Gastrocnemius medialis (tissue), 4 donors: ENCODE data around the gene COL25A1. TPM values are rescaled to one million over a fixed set of nuclear protein-coding genes. Genes with fewer than 3 reads are reported as not detected.
"Not testable (repeated sequence)": the region's sequence is repeated elsewhere in the genome, so short reads cannot be mapped to it uniquely, and the experiment has no call there.

Source experiments
- ATAC-seq, 2 donors: fragments of 150-250 bp; one replicate each; pipeline ENCODE4 v1.9.1; 2016
- DNase-seq, 2 donors: peaks; one replicate each; pipeline ENCODE4 v3.0.0-alpha.2; 2019
- H3K27ac ChIP-seq, 4 donors: fragments of 200-600 bp; sonication (generic); 1 replicate in 1 of 4; 2 replicates in 3 of 4; pipeline ENCODE4 v1.5.1; 2016 to 2018; ENCODE audit warnings: mild to moderate bottlenecking in 2 of 4, moderate library complexity in 1 of 4
- H3K27me3 ChIP-seq, 3 donors: fragments of 200-600 bp; sonication (generic) in 2 of 3; 1 replicate in 1 of 3; 2 replicates in 2 of 3; pipeline versions ENCODE4 v1.5.1 to v1.6.0; 2016 to 2019; ENCODE audit warnings: mild to moderate bottlenecking in 1 of 3, moderate library complexity in 1 of 3
- H3K36me3 ChIP-seq, 2 donors: fragments of 200-600 bp; sonication (generic) in 1 of 2; one replicate each; pipeline ENCODE4 v1.5.1; 2017 to 2018
- H3K4me1 ChIP-seq, 2 donors: fragments of 200-600 bp; sonication (generic) in 1 of 2; one replicate each; pipeline ENCODE4 v1.5.1; 2016 to 2017; ENCODE audit warnings: mild to moderate bottlenecking in 2 of 2
- H3K4me3 ChIP-seq, 4 donors: fragments of 200-600 bp; sonication (generic) in 3 of 4; 1 replicate in 1 of 4; 2 replicates in 3 of 4; pipeline ENCODE4 v1.5.1; 2016 to 2019; ENCODE audit warnings: mild to moderate bottlenecking in 2 of 4
- H3K9me3 ChIP-seq, 3 donors: fragments of 200-600 bp; sonication (generic) in 2 of 3; 1 replicate in 1 of 3; 2 replicates in 2 of 3; pipeline ENCODE4 v1.5.1; 2016 to 2019
- CTCF ChIP-seq, 5 experiments: fragments of 450-650 bp in 3 of 5; fragments of 200-600 bp in 2 of 5; sonication (generic) in 2 of 5; IDR thresholded peaks in 4 of 5; conservative IDR thresholded peaks in 1 of 5; 1 replicate in 4 of 5; 2 replicates in 1 of 5; pipeline ENCODE4 v1.5.1; 2016 to 2019; ENCODE audit warnings: antibody characterized with exemption in 5 of 5, mild to moderate bottlenecking in 3 of 5, moderate library complexity in 3 of 5
- POLR2A ChIP-seq, 2 donors: fragments of 450-650 bp; IDR thresholded peaks; one replicate each; pipeline ENCODE4 v1.6.1; 2017; ENCODE audit warnings: antibody characterized with exemption in 2 of 2, mild to moderate bottlenecking in 2 of 2, moderate library complexity in 2 of 2
- in situ Hi-C, 4 donors: fragments of 200-750 bp; cut with MboI; loops; one replicate each; pipeline versions ENCODE4 v1.15.0 to v1.8.0; 2017; ENCODE audit warnings: low sequenced_read_pairs in 4 of 4
- intact Hi-C: fragments of 100-400 bp; cut with DNase I; formaldehyde crosslinking; loops from one replicate; pipeline ENCODE4 v1.15.1; 2023; ENCODE audit warnings: low total_unique reads
- total RNA-seq, 4 donors: library from RNA; depleted of rRNA; stranded (reverse); fragments of >200 nt; gene quantifications; one replicate each; pipeline versions ENCODE4 v1.1.0 to v1.2.3, GENCODE V29; 2016

COL25A1 gene
- total RNA-seq, 4 donors from 2014 or later: 0.27 to 2.0 (median 0.85) TPM; not detected in 1

DNA sequence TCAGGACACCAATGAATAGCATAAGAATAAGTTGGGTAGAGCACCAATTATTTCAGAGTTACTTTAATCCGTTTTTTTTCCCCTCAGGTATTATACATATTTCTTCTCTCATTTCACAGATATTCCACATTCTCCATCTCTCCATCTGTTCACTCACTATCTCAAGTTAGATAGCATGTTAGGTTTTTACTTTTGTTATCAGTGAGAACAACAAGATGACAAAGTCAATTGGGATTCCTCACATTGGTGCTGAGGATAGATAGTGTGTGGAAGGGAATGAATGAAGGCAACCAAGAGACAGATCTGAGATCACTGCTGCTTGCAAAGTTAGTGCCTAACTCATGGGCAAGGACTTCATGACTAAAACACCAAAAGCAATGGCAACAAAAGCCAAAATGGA, 427.7 kb downstream of the COL25A1 start:
- Histone ChIP-seq H3K36me3 (no peaks in the 10 kb centered on the region), H3K4me1 (no peaks in the 10 kb centered on the region), H3K4me3 (no peak overlapping the region), H3K27me3 (no peaks in the 10 kb centered on the region), H3K27ac (no peak overlapping the region), H3K9me3 (no peaks in the 10 kb centered on the region)
- intact Hi-C loops (no loop called here), in situ Hi-C loops (no loop called here)
- ATAC-seq (no peak), DNase-seq (no peak)
- TF ChIP-seq POLR2A (IDR thresholded peaks at IDR 0.05) (no peak), CTCF (IDR thresholded peaks at IDR 0.05 in 4 of 5, conservative IDR thresholded peaks at IDR 0.05 in 1 of 5) (no peak)

DNA sequence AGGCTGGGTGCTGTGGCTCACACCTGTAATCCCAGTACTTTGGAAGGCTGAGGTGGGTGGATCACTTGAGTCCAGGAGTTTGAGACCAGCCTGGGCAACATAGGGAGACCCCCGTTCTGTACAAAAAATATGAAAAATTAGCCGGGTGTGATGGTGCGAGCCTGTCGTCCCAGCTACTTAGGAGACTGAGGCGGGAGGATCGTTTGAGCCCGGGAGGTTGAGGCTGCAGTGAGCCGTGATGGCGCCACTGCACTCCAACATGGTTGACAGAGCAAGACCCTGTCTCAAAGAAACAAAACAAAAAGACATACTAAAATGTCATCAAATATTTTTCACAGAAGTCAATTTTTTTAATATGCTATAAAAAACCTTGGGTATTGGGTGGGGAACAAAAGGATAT, 432.5 kb downstream of the COL25A1 start:
- H3K36me3 ChIP-seq, H3K4me3 ChIP-seq, H3K27ac ChIP-seq, H3K27me3 ChIP-seq, H3K4me1 ChIP-seq, ATAC-seq, intact Hi-C loops, DNase-seq, in situ Hi-C loops, H3K9me3 ChIP-seq: not testable (repeated sequence)

- TF ChIP-seq CTCF (IDR thresholded peaks at IDR 0.05 in 4 of 5, conservative IDR thresholded peaks at IDR 0.05 in 1 of 5) (no peak), POLR2A (IDR thresholded peaks at IDR 0.05) (no peak)
- H3K4me3 ChIP-seq: no peak overlapping the region
Measured at GRCh38 chr4:108868606-108869227, 433.7 kb downstream of the COL25A1 start.

GRCh38 chr4:108867476-108867875, 435.0 kb downstream of the COL25A1 start:
- intact Hi-C loops: no loop called here
- in situ Hi-C loops: no loop called here
- no peak for DNase-seq
- Histone ChIP-seq H3K36me3 (no peaks in the 10 kb centered on the region), H3K27ac (no peak overlapping the region), H3K27me3 (no peaks in the 10 kb centered on the region), H3K4me3 (no peak overlapping the region), H3K4me1 (no peaks in the 10 kb centered on the region), H3K9me3 (no peaks in the 10 kb centered on the region)
- no peak for ATAC-seq
- TF ChIP-seq CTCF (IDR thresholded peaks at IDR 0.05 in 4 of 5, conservative IDR thresholded peaks at IDR 0.05 in 1 of 5) (no peak), POLR2A (IDR thresholded peaks at IDR 0.05) (no peak)

More at GRCh38 chr4:108868606-108869227, 433.7 kb downstream of the COL25A1 start:
- Histone ChIP-seq H3K27me3 (no peaks in the 10 kb centered on the region), H3K36me3 (no peaks in the 10 kb centered on the region), H3K4me1 (no peaks in the 10 kb centered on the region), H3K9me3 (no peaks in the 10 kb centered on the region), H3K27ac (no peak overlapping the region)
- intact Hi-C loops (no loop called here), in situ Hi-C loops (no loop called here)
- DNase-seq (no peak), ATAC-seq (no peak)

DNA sequence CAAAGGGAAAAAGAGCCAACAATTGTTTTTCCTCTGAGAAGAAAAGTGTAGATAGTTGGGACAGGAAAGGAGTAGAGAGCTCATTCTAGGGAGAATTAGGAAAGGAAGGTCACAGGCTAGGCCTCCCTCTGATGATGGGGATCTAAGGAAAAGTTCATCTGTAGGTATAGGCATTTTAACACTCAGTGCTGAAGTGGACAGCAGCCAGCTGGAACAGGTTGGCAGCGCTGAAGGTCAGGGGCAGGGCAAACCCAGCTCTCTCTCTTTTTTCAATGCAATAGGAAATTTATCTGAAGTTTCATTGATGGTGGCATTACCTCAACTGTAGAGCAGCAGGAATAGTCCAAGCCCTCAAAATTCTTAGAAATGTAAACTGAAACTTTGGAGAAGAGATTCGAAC, 441.1 kb downstream of the COL25A1 start:
- H3K36me3 ChIP-seq: no peaks in the 10 kb centered on the region
- DNase-seq (no peak), ATAC-seq (no peak)
- TF ChIP-seq POLR2A (IDR thresholded peaks at IDR 0.05) (no peak), CTCF (IDR thresholded peaks at IDR 0.05 in 4 of 5, conservative IDR thresholded peaks at IDR 0.05 in 1 of 5) (no peak)
- no peaks in the 10 kb centered on the region for H3K4me1 ChIP-seq
- no peak overlapping the region for H3K27ac ChIP-seq
- H3K27me3 ChIP-seq: no peaks in the 10 kb centered on the region
- intact Hi-C loops (no loop called here), in situ Hi-C loops (no loop called here)
- H3K4me3 ChIP-seq: no peak overlapping the region
- no peaks in the 10 kb centered on the region for H3K9me3 ChIP-seq
